H1 (cell line): ENCODE measurements around the gene STX7. TPM values are rescaled to one million over a fixed set of nuclear protein-coding genes. Genes with fewer than 3 reads are reported as not detected.

ENCODE experiments used
- CTCF ChIA-PET: fragments of 300-600 bp; sonication (Branson Sonifier 250); formaldehyde crosslinking; loops from one replicate; lab custom pipeline; 2021; ENCODE audit not compliant: partially characterized antibody; lab: Charles Lee
- POLR2A ChIA-PET: fragments of 300-600 bp; sonication (Branson Sonifier 250); formaldehyde crosslinking; loops from one replicate; lab custom pipeline; 2021; ENCODE audit warnings: inconsistent platforms; ENCODE audit not compliant: partially characterized antibody; lab: Charles Lee
- DNase-seq, 2 experiments: peaks; one replicate each; pipeline versions ENCODE4 v3.0.0 to v3.0.0-alpha.2; 2010 to 2022; ENCODE audit warnings: low spot score in 2 of 2, low read depth in 1 of 2, mixed read lengths in 1 of 2
- FAIRE-seq: peaks from 2 replicates; lab custom pipeline; 2011; peaks lifted over from hg19 to GRCh38; lab: Jason Lieb, UNC
- H2AFZ ChIP-seq: 2 replicates; pipeline ENCODE4 v1.8.1; 2012; ENCODE audit warnings: low read length, inconsistent platforms
- H2AK5ac ChIP-seq: 2 replicates; pipeline ENCODE4 v1.6.1; 2013; ENCODE audit warnings: low read depth, low read length
- H2BK120ac ChIP-seq: replicated peaks from 2 replicates; pipeline ENCODE3; 2013; ENCODE audit warnings: low read depth, low read length, inconsistent platforms
- H2BK12ac ChIP-seq: 2 replicates; pipeline ENCODE4 v1.6.1; 2013; ENCODE audit warnings: low read depth, low read length
- H2BK15ac ChIP-seq: 2 replicates; pipeline ENCODE4 v1.6.1; 2013; ENCODE audit warnings: low read length
- H2BK20ac ChIP-seq: 2 replicates; pipeline ENCODE4 v1.6.1; 2013; ENCODE audit warnings: low read length
- H2BK5ac ChIP-seq: 2 replicates; pipeline ENCODE4 v1.6.1; 2013; ENCODE audit warnings: low read depth, low read length
- H3K14ac ChIP-seq: 2 replicates; pipeline ENCODE4 v1.6.1; 2013; ENCODE audit warnings: inconsistent platforms; ENCODE audit not compliant: insufficient read length
- H3K18ac ChIP-seq: 2 replicates; pipeline ENCODE4 v1.6.1; 2013; ENCODE audit warnings: low read length; ENCODE audit errors: extremely low read depth
- H3K23ac ChIP-seq: 2 replicates; pipeline ENCODE4 v1.6.1; 2013; ENCODE audit warnings: inconsistent platforms; ENCODE audit not compliant: insufficient read length
- H3K23me2 ChIP-seq: 2 replicates; pipeline ENCODE4 v1.6.1; 2013; ENCODE audit warnings: low read depth, low read length
- H3K27ac ChIP-seq: 2 replicates; pipeline ENCODE4 v1.6.1; 2011; ENCODE audit warnings: low read depth, low read length, inconsistent platforms
- H3K27me3 ChIP-seq, 4 experiments: replicated peaks in 1 of 4; 1 replicate in 1 of 4; 2 replicates in 3 of 4; pipeline versions ENCODE4 v1.6.1 to v1.8.1; 2011 to 2013; ENCODE audit warnings: low read length in 3 of 4, mild to moderate bottlenecking in 3 of 4, inconsistent platforms in 2 of 4, mixed read lengths in 2 of 4, moderate library complexity in 1 of 4; ENCODE audit not compliant: control insufficient read depth in 3 of 4, insufficient read depth in 3 of 4; ENCODE audit errors: extremely low read depth in 1 of 4
- H3K36me3 ChIP-seq, 4 experiments: 2 replicates each; pipeline versions ENCODE4 v1.6.1 to v1.8.1; 2011 to 2013; ENCODE audit warnings: mild to moderate bottlenecking in 4 of 4, low read length in 3 of 4, moderate library complexity in 2 of 4, control low read depth in 1 of 4, inconsistent platforms in 1 of 4; ENCODE audit not compliant: insufficient read depth in 4 of 4, control insufficient read depth in 2 of 4
- H3K4ac ChIP-seq: replicated peaks from 2 replicates; pipeline ENCODE3; 2013; ENCODE audit warnings: low read length, low read depth, mixed read lengths, inconsistent platforms; ENCODE audit not compliant: insufficient read length
- H3K4me1 ChIP-seq, 4 experiments: replicated peaks in 1 of 4; 1 replicate in 1 of 4; 2 replicates in 3 of 4; pipeline versions ENCODE4 v1.6.1 to v1.8.1; 2011 to 2013; ENCODE audit warnings: low read length in 3 of 4, inconsistent platforms in 2 of 4, mixed read lengths in 1 of 4; ENCODE audit not compliant: insufficient read depth in 4 of 4, control insufficient read depth in 3 of 4
- H3K4me2 ChIP-seq, 2 experiments: 2 replicates each; pipeline versions ENCODE4 v1.6.1 to v1.8.1; 2011 to 2013; ENCODE audit warnings: low read depth in 2 of 2, low read length in 2 of 2, control low read depth in 1 of 2, inconsistent platforms in 1 of 2, mild to moderate bottlenecking in 1 of 2; ENCODE audit not compliant: insufficient read depth in 1 of 2
- H3K4me3 ChIP-seq, 4 experiments: fragments of 200-600, 300-600 bp in 1 of 4; sonication (generic), shearing (Covaris generic), sonication (Bioruptor Twin) in 1 of 4; 2 replicates each; pipeline versions ENCODE4 v1.5.1 to v1.8.1; 2011 to 2016; ENCODE audit warnings: low read length in 4 of 4, low read depth in 3 of 4, control low read depth in 2 of 4, inconsistent platforms in 2 of 4, mild to moderate bottlenecking in 2 of 4, mixed read lengths in 1 of 4, moderate library complexity in 1 of 4; ENCODE audit not compliant: insufficient read depth in 2 of 4; ENCODE audit errors: extremely low read depth in 1 of 4
- H3K56ac ChIP-seq: replicated peaks from 2 replicates; pipeline ENCODE3; 2013; ENCODE audit warnings: low read depth, mild to moderate bottlenecking, mixed read lengths, low read length, inconsistent platforms; ENCODE audit not compliant: insufficient read length
- H3K79me1 ChIP-seq: 2 replicates; pipeline ENCODE4 v1.6.1; 2013; ENCODE audit warnings: low read depth, low read length, control low read depth
- H3K79me2 ChIP-seq, 2 experiments: 2 replicates each; pipeline versions ENCODE4 v1.6.1 to v1.8.1; 2012 to 2013; ENCODE audit warnings: low read length in 2 of 2, mild to moderate bottlenecking in 2 of 2, inconsistent platforms in 1 of 2; ENCODE audit not compliant: insufficient read depth in 2 of 2, control insufficient read depth in 1 of 2
- H3K9ac ChIP-seq, 4 experiments: replicated peaks in 1 of 4; 1 replicate in 1 of 4; 2 replicates in 3 of 4; pipeline versions ENCODE4 v1.6.1 to v1.8.1; 2011 to 2013; ENCODE audit warnings: low read depth in 3 of 4, low read length in 3 of 4, control low read depth in 2 of 4, mild to moderate bottlenecking in 2 of 4, moderate library complexity in 2 of 4, inconsistent platforms in 1 of 4; ENCODE audit errors: extremely low read depth in 1 of 4
- H3K9me3 ChIP-seq, 2 experiments: 2 replicates each; pipeline versions ENCODE4 v1.6.1 to v1.8.1; 2012 to 2013; ENCODE audit warnings: mild to moderate bottlenecking in 2 of 2, moderate library complexity in 2 of 2, control low read depth in 1 of 2, inconsistent platforms in 1 of 2, low read depth in 1 of 2, low read length in 1 of 2, mixed read lengths in 1 of 2; ENCODE audit not compliant: insufficient read depth in 2 of 2
- H4K20me1 ChIP-seq, 2 experiments: replicated peaks in 1 of 2; 2 replicates each; pipeline versions ENCODE3 to v1.8.1; 2011 to 2013; ENCODE audit warnings: inconsistent platforms in 2 of 2, low read length in 2 of 2, mild to moderate bottlenecking in 1 of 2; ENCODE audit not compliant: insufficient read depth in 2 of 2, control insufficient read depth in 1 of 2
- H4K5ac ChIP-seq: 2 replicates; pipeline ENCODE4 v1.6.1; 2013; ENCODE audit warnings: low read length, low read depth, mixed read lengths, inconsistent platforms; ENCODE audit not compliant: insufficient read length
- H4K8ac ChIP-seq: 2 replicates; pipeline ENCODE4 v1.8.0; 2013; ENCODE audit warnings: mild to moderate bottlenecking, moderate library complexity, low read length, inconsistent platforms; ENCODE audit not compliant: insufficient read depth; ENCODE audit errors: extremely low read depth
- H4K91ac ChIP-seq: replicated peaks from 2 replicates; pipeline ENCODE3; 2013; ENCODE audit warnings: low read length, mixed read lengths, inconsistent platforms; ENCODE audit not compliant: insufficient read length
- MAFK ChIP-seq: IDR thresholded peaks from 2 replicates; pipeline ENCODE4 v1.6.1; 2012; ENCODE audit warnings: low read depth, mild to moderate bottlenecking, improper control_type of control experiment, low read length
- WGBS, 2 experiments: shearing (Covaris generic) in 1 of 2; methylation state at CpG; one replicate each; pipeline versions ENCODE4 v1.1.6 to v1.1.7; 2013 to 2015; ENCODE audit warnings: low lambda C conversion rate in 2 of 2, mixed read lengths in 2 of 2, inconsistent platforms in 1 of 2, low coverage in 1 of 2, missing lambda C conversion rate in 1 of 2; ENCODE audit not compliant: insufficient replicate concordance in 2 of 2, insufficient coverage in 1 of 2, insufficient read length in 1 of 2; ENCODE audit errors: extremely low coverage in 1 of 2, missing lambda C conversion rate in 1 of 2; 5-methylcytosine and 5-hydroxymethylcytosine counted together
- polyA plus RNA-seq, 7 experiments: library from polyadenylated mRNA; depleted of rRNA in 3 of 7; stranded (reverse) in 5 of 7; unstranded in 2 of 7; fragments of >200 nt in 5 of 7; fragments of 200-250 nt in 2 of 7; gene quantifications; 1 replicate in 5 of 7; 2 replicates in 1 of 7; 4 replicates in 1 of 7; pipeline versions ENCODE4 v1.2.1 to v1.2.3, GENCODE V29; 2011 to 2013; ENCODE audit warnings: missing spikeins in 2 of 7, mixed read lengths in 2 of 7
- total RNA-seq: library from RNA; stranded (reverse); fragmentation: NEBNext Ultra II Directional; extraction: Animal tissue kit (Norgen Biotek cat#: 25700); gene quantifications from 2 replicates; pipeline ENCODE4 v1.2.1, GENCODE V29; 2021

The STX7 gene
- total and polyA plus RNA-seq, 2 of the 8 experiments (the other 6 are each of a cell fraction or from before 2014, with no cell fraction given): 5.7 to 27.9 TPM

DNA sequence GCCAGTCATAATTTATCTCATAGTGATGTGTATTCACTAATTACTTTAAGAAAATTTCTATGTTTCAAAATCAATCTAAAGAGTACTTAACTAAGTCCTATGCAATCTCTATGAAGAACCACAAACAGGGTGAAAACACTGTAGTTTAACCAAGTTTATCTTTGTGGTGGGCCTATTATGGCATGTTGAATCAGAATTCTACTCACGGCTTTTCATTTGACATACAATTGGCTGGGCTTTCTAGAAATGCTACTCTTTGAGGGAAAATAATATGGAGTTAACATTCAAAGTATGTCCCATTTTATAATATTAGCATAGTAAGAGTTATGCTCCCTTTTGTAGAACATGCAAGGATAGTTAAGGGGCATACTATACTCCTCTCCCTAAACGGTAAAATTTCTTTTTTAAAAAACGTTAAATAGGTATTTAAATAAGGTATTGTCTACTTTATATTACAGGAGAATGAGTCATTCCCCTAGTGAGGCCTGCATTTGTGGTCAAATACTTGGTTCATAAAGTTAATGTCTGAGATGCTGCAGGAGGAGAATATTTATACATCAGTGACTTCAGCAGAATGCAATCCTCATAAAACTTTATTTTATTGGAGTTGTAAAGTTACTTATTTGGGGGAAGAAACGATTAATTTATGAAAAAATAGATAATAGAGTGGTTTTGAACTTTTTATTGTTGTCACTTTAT, 113.4 kb downstream of the STX7 start:
- DNase-seq (no peak), FAIRE-seq (no peak)
- no peak overlapping the region for H3K27ac ChIP-seq
- H3K36me3 ChIP-seq: no peaks in the 10 kb centered on the region
- no peak overlapping the region for H4K8ac ChIP-seq
- H3K23me2 ChIP-seq: peaks cover 12% of the 10 kb centered on the region
- H3K18ac ChIP-seq: no peak overlapping the region
- H3K9me3 ChIP-seq: no peaks in the 10 kb centered on the region; a peak in 1 of 4 replicates
- H3K4me1 ChIP-seq: no peaks in the 10 kb centered on the region; a peak in 2 of 7 replicates
- no peak overlapping the region for H4K5ac ChIP-seq
- H3K4ac ChIP-seq: no peak overlapping the region
- no peak overlapping the region for H3K9ac ChIP-seq
- no peak overlapping the region for H2BK12ac ChIP-seq
- no peak overlapping the region for H2AFZ ChIP-seq
- H3K23ac ChIP-seq: no peak overlapping the region
- no peaks in the 10 kb centered on the region for H3K79me2 ChIP-seq
- CTCF ChIA-PET: no interaction called here
- H2BK20ac ChIP-seq: no peak overlapping the region
- no peak overlapping the region for H2BK15ac ChIP-seq
- no peaks in the 10 kb centered on the region for H3K79me1 ChIP-seq
- H3K56ac ChIP-seq: no peak overlapping the region
- 73 to 100% methylated on average over 1 to 4 of the region's 4 CpGs for WGBS, 2 experiments
- no peak overlapping the region for H2BK5ac ChIP-seq
- H3K4me3 ChIP-seq: no peak overlapping the region
- H3K27me3 ChIP-seq: peaks cover 6 to 43% (median 34%) of the 10 kb centered on the region in 4 experiments
- H3K4me2 ChIP-seq: no peak overlapping the region; a peak in 1 of 4 replicates
- H4K20me1 ChIP-seq: no peaks in the 10 kb centered on the region
- H4K91ac ChIP-seq: no peak overlapping the region
- POLR2A ChIA-PET: no interaction called here
- no peak overlapping the region for H2BK120ac ChIP-seq
- no peak overlapping the region for H3K14ac ChIP-seq
- H2AK5ac ChIP-seq: no peak overlapping the region
- TF ChIP-seq MAFK: no peak
